Panc1 (cell line): Measurements from ENCODE around the gene PATJ. TPM values are rescaled to one million over a fixed set of nuclear protein-coding genes. Genes with fewer than 3 reads are reported as not detected.

Experiments used
- ATAC-seq: fragments of 200-7000 bp; cut with Tn5 transposase; 2 replicates; pipeline ENCODE4 v1.9.1; 2020; ENCODE audit warnings: mild to moderate bottlenecking, moderate library complexity
- BruUV-seq: library from RNA; stranded (reverse); fragments of 400-500 nt; replicated peaks from 2 replicates; lab custom pipeline; 2021; lab: Mats Ljungman, UMichigan
- CTCF ChIA-PET: fragments of 300-600 bp; sonication (Branson Sonifier 250); formaldehyde crosslinking; loops from one replicate; lab custom pipeline; 2022; ENCODE audit warnings: antibody characterized with exemption; lab: Charles Lee
- POLR2A ChIA-PET: fragments of 300-600 bp; sonication (Branson Sonifier 250); formaldehyde crosslinking; loops from one replicate; lab custom pipeline; 2022; ENCODE audit warnings: antibody characterized with exemption; lab: Charles Lee
- DNase-seq: peaks from one replicate; pipeline ENCODE4 v3.0.0-alpha.2; 2010; ENCODE audit warnings: low read depth, low spot score
- H3K27ac ChIP-seq: 2 replicates; pipeline ENCODE4 v1.5.1; 2011; ENCODE audit warnings: mild to moderate bottlenecking, low read length, inconsistent platforms
- H3K27me3 ChIP-seq: fragments of 200-500 bp; sonication (Bioruptor generic); 2 replicates; pipeline ENCODE4 v1.6.0; 2014; ENCODE audit warnings: low read length, inconsistent platforms; ENCODE audit not compliant: control insufficient read depth, insufficient read depth
- H3K36me3 ChIP-seq: fragments of 200-500 bp; sonication (Bioruptor generic); 2 replicates; pipeline ENCODE4 v1.5.1; 2014; ENCODE audit warnings: inconsistent platforms, mild to moderate bottlenecking, low read length, moderate library complexity; ENCODE audit not compliant: control insufficient read depth, insufficient read depth
- H3K4me1 ChIP-seq: 2 replicates; pipeline ENCODE4 v1.5.1; 2011; ENCODE audit warnings: inconsistent platforms, mild to moderate bottlenecking, low read length, moderate library complexity; ENCODE audit not compliant: control insufficient read depth, insufficient read depth
- H3K4me3 ChIP-seq, 2 experiments: 2 replicates each; pipeline ENCODE4 v1.5.1; 2011 to 2012; ENCODE audit warnings: low read depth in 2 of 2, low read length in 2 of 2, mild to moderate bottlenecking in 2 of 2, inconsistent platforms in 1 of 2, moderate library complexity in 1 of 2
- H3K9me3 ChIP-seq: fragments of 200-500 bp; sonication (Bioruptor generic); 2 replicates; pipeline ENCODE4 v1.5.1; 2014; ENCODE audit warnings: low read depth, mild to moderate bottlenecking, inconsistent platforms, low read length, moderate library complexity; ENCODE audit not compliant: control insufficient read depth, insufficient read depth
- POLR2AphosphoS5 ChIP-seq: IDR thresholded peaks from 2 replicates; pipeline ENCODE4 v1.6.1; 2012; ENCODE audit warnings: mild to moderate bottlenecking, low read depth, low read length, moderate library complexity
- SIN3A ChIP-seq: IDR thresholded peaks from 2 replicates; pipeline ENCODE4 v1.6.1; 2012; ENCODE audit warnings: low read depth, mild to moderate bottlenecking, low read length, moderate library complexity, borderline replicate concordance; ENCODE audit not compliant: insufficient read depth
- TCF7L2 ChIP-seq: IDR thresholded peaks from 2 replicates; pipeline ENCODE4 v1.6.1; 2011; ENCODE audit warnings: mild to moderate bottlenecking, low read depth, low read length, inconsistent platforms
- in situ Hi-C: cut with HindIII; loops from 2 replicates; pipeline ENCODE4 v1.10.0; 2016; ENCODE audit warnings: low sequenced_read_pairs, low pct_unique_long_range_greater_than_20kb
- intact Hi-C: fragments of 100-400 bp; cut with micrococcal nuclease; formaldehyde crosslinking; loops from one replicate; pipeline ENCODE4 v1.10.0; 2022; ENCODE audit not compliant: unreplicated experiment
- total RNA-seq: library from RNA; stranded (reverse); gene quantifications from one replicate; pipeline ENCODE4 v1.2.1, GENCODE V29; 2021; ENCODE audit not compliant: unreplicated experiment
- TF ChIP-seq, protein P1 (sequence below), 2 experiments: IDR thresholded peaks; 2 replicates each; pipeline ENCODE4 v1.6.1; 2011 to 2012; ENCODE audit warnings: low read depth in 2 of 2, control low read depth in 1 of 2, low read length in 1 of 2, mild to moderate bottlenecking in 1 of 2, moderate library complexity in 1 of 2; ENCODE audit not compliant: insufficient read depth in 1 of 2
- TF ChIP-seq, protein P2 (sequence below): fragments of 450-650 bp; IDR thresholded peaks from 2 replicates; pipeline ENCODE4 v1.5.1; 2017; ENCODE audit warnings: mild to moderate bottlenecking

Gene PATJ
- total RNA-seq, 1 experiment from 2014 or later, result 36.2 TPM

GRCh38 chr1:61724506-61724812 is 17.8 kb upstream of the PATJ start:
- peaks cover 12% of the 10 kb centered on the region; the same call in 1 of the 2 replicates for H3K4me1 ChIP-seq
- CTCF ChIA-PET, result no interaction called here
- ATAC-seq (peak; percentile 21), DNase-seq (no peak)
- H3K9me3 ChIP-seq, result no peaks in the 10 kb centered on the region
- no TSS peak for BruUV-seq
- peak overlapping the region; percentile 95 to 96 for H3K4me3 ChIP-seq
- POLR2A ChIA-PET, result no interaction called here
- peak overlapping the region; percentile 97 for H3K27ac ChIP-seq
- in situ Hi-C loops (no loop called here), intact Hi-C loops (no loop called here)
- no peaks in the 10 kb centered on the region for H3K27me3 ChIP-seq
- TF ChIP-seq, protein P1, sequence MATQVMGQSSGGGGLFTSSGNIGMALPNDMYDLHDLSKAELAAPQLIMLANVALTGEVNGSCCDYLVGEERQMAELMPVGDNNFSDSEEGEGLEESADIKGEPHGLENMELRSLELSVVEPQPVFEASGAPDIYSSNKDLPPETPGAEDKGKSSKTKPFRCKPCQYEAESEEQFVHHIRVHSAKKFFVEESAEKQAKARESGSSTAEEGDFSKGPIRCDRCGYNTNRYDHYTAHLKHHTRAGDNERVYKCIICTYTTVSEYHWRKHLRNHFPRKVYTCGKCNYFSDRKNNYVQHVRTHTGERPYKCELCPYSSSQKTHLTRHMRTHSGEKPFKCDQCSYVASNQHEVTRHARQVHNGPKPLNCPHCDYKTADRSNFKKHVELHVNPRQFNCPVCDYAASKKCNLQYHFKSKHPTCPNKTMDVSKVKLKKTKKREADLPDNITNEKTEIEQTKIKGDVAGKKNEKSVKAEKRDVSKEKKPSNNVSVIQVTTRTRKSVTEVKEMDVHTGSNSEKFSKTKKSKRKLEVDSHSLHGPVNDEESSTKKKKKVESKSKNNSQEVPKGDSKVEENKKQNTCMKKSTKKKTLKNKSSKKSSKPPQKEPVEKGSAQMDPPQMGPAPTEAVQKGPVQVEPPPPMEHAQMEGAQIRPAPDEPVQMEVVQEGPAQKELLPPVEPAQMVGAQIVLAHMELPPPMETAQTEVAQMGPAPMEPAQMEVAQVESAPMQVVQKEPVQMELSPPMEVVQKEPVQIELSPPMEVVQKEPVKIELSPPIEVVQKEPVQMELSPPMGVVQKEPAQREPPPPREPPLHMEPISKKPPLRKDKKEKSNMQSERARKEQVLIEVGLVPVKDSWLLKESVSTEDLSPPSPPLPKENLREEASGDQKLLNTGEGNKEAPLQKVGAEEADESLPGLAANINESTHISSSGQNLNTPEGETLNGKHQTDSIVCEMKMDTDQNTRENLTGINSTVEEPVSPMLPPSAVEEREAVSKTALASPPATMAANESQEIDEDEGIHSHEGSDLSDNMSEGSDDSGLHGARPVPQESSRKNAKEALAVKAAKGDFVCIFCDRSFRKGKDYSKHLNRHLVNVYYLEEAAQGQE (IDR thresholded peaks at IDR 0.05; ENCODE audit: insufficient read depth in 1 of 2, low read depth in 2 of 2, low read length in 1 of 2), result no peak
- TF ChIP-seq TCF7L2, result no peak
- no peak for TF ChIP-seq POLR2AphosphoS5
- TF ChIP-seq, protein P2, sequence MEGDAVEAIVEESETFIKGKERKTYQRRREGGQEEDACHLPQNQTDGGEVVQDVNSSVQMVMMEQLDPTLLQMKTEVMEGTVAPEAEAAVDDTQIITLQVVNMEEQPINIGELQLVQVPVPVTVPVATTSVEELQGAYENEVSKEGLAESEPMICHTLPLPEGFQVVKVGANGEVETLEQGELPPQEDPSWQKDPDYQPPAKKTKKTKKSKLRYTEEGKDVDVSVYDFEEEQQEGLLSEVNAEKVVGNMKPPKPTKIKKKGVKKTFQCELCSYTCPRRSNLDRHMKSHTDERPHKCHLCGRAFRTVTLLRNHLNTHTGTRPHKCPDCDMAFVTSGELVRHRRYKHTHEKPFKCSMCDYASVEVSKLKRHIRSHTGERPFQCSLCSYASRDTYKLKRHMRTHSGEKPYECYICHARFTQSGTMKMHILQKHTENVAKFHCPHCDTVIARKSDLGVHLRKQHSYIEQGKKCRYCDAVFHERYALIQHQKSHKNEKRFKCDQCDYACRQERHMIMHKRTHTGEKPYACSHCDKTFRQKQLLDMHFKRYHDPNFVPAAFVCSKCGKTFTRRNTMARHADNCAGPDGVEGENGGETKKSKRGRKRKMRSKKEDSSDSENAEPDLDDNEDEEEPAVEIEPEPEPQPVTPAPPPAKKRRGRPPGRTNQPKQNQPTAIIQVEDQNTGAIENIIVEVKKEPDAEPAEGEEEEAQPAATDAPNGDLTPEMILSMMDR, result no peak
- no peak for TF ChIP-seq SIN3A
- H3K36me3 ChIP-seq, result peaks cover 9% of the 10 kb centered on the region

GRCh38 chr1:61724813-61725694 is 17.2 kb upstream of the PATJ start, which contains the start of gene TM2D1:
Gene TM2D1, minus strand, starts transcription at chr1:61725141. Its CDS starts 21 bp downstream, at chr1:61725120.
- BruUV-seq, result TSS peak; percentile 96
- POLR2A ChIA-PET, result no interaction called here

More at GRCh38 chr1:61724813-61725694, 17.2 kb upstream of the PATJ start, which contains the start of gene TM2D1:
- DNase-seq (peak; percentile 82), ATAC-seq (peak; percentile 100)
- TF ChIP-seq POLR2AphosphoS5, result peak; percentile 93
- TF ChIP-seq, protein P1 (IDR thresholded peaks at IDR 0.05; ENCODE audit: insufficient read depth in 1 of 2, low read depth in 2 of 2, low read length in 1 of 2), result no peak
- TF ChIP-seq, protein P2, result no peak
- TF ChIP-seq TCF7L2, result no peak
- TF ChIP-seq SIN3A, result peak; percentile 86; the same call in 1 of the 2 replicates
- Histone ChIP-seq H3K9me3 (no peaks in the 10 kb centered on the region), H3K4me1 (peaks cover 12% of the 10 kb centered on the region; the same call in 1 of the 2 replicates), H3K27me3 (no peaks in the 10 kb centered on the region), H3K36me3 (peaks cover 9% of the 10 kb centered on the region), H3K27ac (peak within 1 kb of the TSS; percentile 97), H3K4me3 (peak within 1 kb of the TSS; percentile 95 to 96)
- intact Hi-C loops (no loop called here), in situ Hi-C loops (no loop called here)
- CTCF ChIA-PET, result no interaction called here
